A673 (cell line): ENCODE measurements around the gene PAX5. TPM values are rescaled to one million over a fixed set of nuclear protein-coding genes. Genes with fewer than 3 reads are reported as not detected.

Experiments
- BruUV-seq: library from RNA; stranded (reverse); fragments of 400-500 nt; replicated peaks from 2 replicates; lab custom pipeline; 2021; lab: Mats Ljungman, UMichigan
- CTCF ChIA-PET: fragments of 300-600 bp; sonication (Branson Sonifier 250); formaldehyde crosslinking; loops from one replicate; lab custom pipeline; 2022; ENCODE audit warnings: antibody characterized with exemption; lab: Charles Lee
- POLR2A ChIA-PET: fragments of 300-600 bp; sonication (Branson Sonifier 250); formaldehyde crosslinking; loops from one replicate; lab custom pipeline; 2022; ENCODE audit warnings: antibody characterized with exemption; ENCODE audit not compliant: low non-redundant PET; lab: Charles Lee
- DNase-seq: peaks from one replicate; pipeline ENCODE4 v3.0.0-alpha.2; 2015; ENCODE audit warnings: low spot score
- H3K27ac ChIP-seq: fragments of 200-600 bp; sonication (generic); 2 replicates; pipeline ENCODE4 v1.5.1; 2016; ENCODE audit warnings: mixed run types, low read depth, mild to moderate bottlenecking, mixed read lengths, antibody characterized with exemption, low read length; ENCODE audit not compliant: poor library complexity, severe bottlenecking
- H3K27me3 ChIP-seq: fragments of 200-600 bp; sonication (generic); replicated peaks from 2 replicates; pipeline ENCODE4 v1.6.1; 2017; ENCODE audit warnings: mixed run types, low read depth, mild to moderate bottlenecking, mixed read lengths, antibody characterized with exemption, low read length; ENCODE audit not compliant: insufficient read depth, poor library complexity
- H3K36me3 ChIP-seq: fragments of 200-600 bp; sonication (generic); 2 replicates; pipeline ENCODE4 v1.6.1; 2016; ENCODE audit warnings: mixed run types, mild to moderate bottlenecking, mixed read lengths, antibody characterized with exemption, low read length; ENCODE audit not compliant: insufficient read depth, poor library complexity, severe bottlenecking
- H3K4me1 ChIP-seq: fragments of 200-600 bp; sonication (generic); 2 replicates; pipeline ENCODE4 v1.6.1; 2017; ENCODE audit warnings: mixed run types, mild to moderate bottlenecking, mixed read lengths, antibody characterized with exemption, low read length; ENCODE audit not compliant: insufficient read depth, poor library complexity, severe bottlenecking
- H3K4me3 ChIP-seq: fragments of 200-600 bp; sonication (generic); 2 replicates; pipeline ENCODE4 v1.5.1; 2016; ENCODE audit warnings: low read depth, mixed run types, mild to moderate bottlenecking, mixed read lengths, low read length; ENCODE audit not compliant: poor library complexity, severe bottlenecking
- H3K9me3 ChIP-seq: fragments of 200-600 bp; sonication (generic); 2 replicates; pipeline ENCODE4 v1.6.1; 2016; ENCODE audit warnings: mixed run types, low read depth, mild to moderate bottlenecking, mixed read lengths, antibody characterized with exemption, low read length; ENCODE audit not compliant: poor library complexity, severe bottlenecking
- EZH2 ChIP-seq: fragments of 200-600 bp; sonication (generic); IDR thresholded peaks from 2 replicates; pipeline ENCODE4 v1.6.1; 2017; ENCODE audit warnings: borderline replicate concordance, low read depth, mild to moderate bottlenecking, mixed read lengths, antibody characterized with exemption, low read length; ENCODE audit not compliant: poor library complexity, severe bottlenecking
- intact Hi-C: fragments of 100-400 bp; cut with micrococcal nuclease; formaldehyde crosslinking; loops from one replicate; pipeline ENCODE4 v1.10.0; 2022; ENCODE audit not compliant: unreplicated experiment
- total RNA-seq: library from RNA; stranded (reverse); gene quantifications from 2 replicates; pipeline ENCODE4 v1.2.3, GENCODE V29; 2021
- TF ChIP-seq, protein P1 (sequence below): fragments of 300-800, 200-600 bp; sonication (generic); conservative IDR thresholded peaks from 2 replicates; pipeline ENCODE4 v1.5.1; 2017; ENCODE audit warnings: low read depth, mild to moderate bottlenecking, antibody characterized with exemption, low read length, moderate library complexity, mixed read lengths

PAX5 gene
- total RNA-seq, 1 experiment from 2014 or later = 5.5 TPM

DNA sequence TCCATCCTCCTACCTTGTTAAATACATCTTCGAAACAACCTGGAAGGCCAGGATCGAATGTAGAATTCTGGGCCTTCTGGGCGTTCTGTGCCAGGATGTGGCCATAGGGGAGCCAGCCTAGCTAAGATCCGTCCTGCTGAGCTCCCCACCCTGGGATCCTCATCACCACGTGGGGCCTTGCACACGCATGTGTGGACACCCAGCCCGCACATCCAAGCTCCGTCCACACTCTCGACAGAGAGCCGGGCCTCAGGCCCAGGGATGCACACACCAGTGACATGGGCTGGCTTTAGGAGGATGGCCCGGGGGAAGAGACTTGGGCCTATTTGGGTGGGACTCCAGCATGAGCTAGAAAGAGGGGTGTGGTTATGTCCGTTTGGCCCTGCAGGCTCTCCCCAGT is 154.0 kb downstream of the PAX5 start:
- BruUV-seq = no TSS peak
- Histone ChIP-seq H3K4me1 (no peaks in the 10 kb centered on the region), H3K36me3 (no peaks in the 10 kb centered on the region), H3K27me3 (no peaks in the 10 kb centered on the region), H3K9me3 (no peaks in the 10 kb centered on the region), H3K4me3 (no peak overlapping the region), H3K27ac (no peak overlapping the region)
- intact Hi-C loops = no loop called here
- ChIA-PET POLR2A (no interaction called here), CTCF (no interaction called here)
- TF ChIP-seq, protein P1, sequence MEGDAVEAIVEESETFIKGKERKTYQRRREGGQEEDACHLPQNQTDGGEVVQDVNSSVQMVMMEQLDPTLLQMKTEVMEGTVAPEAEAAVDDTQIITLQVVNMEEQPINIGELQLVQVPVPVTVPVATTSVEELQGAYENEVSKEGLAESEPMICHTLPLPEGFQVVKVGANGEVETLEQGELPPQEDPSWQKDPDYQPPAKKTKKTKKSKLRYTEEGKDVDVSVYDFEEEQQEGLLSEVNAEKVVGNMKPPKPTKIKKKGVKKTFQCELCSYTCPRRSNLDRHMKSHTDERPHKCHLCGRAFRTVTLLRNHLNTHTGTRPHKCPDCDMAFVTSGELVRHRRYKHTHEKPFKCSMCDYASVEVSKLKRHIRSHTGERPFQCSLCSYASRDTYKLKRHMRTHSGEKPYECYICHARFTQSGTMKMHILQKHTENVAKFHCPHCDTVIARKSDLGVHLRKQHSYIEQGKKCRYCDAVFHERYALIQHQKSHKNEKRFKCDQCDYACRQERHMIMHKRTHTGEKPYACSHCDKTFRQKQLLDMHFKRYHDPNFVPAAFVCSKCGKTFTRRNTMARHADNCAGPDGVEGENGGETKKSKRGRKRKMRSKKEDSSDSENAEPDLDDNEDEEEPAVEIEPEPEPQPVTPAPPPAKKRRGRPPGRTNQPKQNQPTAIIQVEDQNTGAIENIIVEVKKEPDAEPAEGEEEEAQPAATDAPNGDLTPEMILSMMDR = no peak
- TF ChIP-seq EZH2 = no peak
- DNase-seq = no peak

DNA sequence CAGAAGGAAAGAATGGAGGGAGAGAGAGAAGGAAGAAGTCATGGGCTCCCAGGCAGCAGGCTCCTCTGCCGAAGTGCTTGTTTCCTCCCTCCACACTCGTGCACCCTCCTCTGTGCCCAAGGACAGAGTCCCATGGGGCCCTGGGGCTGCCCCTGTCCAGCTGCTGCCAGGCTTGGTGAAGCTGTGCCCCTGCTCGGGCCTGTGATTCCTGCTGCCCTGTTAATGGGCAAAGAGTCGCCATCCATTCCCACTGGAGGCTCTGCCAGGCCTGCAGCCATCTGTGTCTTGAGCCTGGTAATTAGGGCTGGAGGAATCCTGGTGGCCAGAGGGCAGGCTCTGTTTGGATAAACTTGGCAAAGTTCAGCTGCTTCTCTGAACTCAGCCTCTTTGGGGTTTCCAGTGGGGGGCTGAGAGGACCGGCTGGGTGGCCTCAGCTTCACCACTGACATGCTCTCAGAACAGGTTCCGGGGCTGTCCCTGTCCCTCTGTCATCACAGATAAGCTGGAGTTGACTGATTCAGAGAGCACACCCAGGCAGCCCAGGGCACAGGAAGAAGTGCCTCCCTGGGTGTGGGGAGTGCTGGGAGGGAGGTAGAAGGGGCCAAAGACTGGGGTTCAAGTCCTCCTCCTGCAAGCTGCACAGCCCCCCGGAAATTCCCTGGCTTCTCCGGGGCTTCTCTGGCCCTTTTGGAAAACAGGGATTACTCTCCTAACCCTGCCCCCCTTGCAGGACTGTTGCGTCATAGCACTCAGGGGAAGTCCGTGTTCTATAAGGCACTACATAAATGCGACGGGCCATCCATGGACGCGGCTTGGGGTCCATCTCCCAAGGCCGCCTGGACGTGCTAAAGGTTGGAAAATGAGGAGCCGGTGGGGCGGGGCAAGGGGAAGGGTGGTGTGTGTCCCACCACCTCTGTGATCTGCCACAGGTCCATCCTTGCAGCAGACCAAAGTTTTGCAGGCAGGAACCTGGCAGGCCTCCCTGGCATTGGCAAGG is 154.8 kb downstream of the PAX5 start:
- H3K36me3 ChIP-seq = no peaks in the 10 kb centered on the region
- H3K4me3 ChIP-seq = no peak overlapping the region
- H3K9me3 ChIP-seq = no peaks in the 10 kb centered on the region
- POLR2A ChIA-PET = no interaction called here
- CTCF ChIA-PET = no interaction called here
- intact Hi-C loops = loop anchor here (10.0 kb wide), 1 partner anchor 506 kb away; no protein-coding TSS in a partner anchor
- DNase-seq = no peak
- H3K4me1 ChIP-seq = no peaks in the 10 kb centered on the region
- TF ChIP-seq, protein P1 = no peak
- TF ChIP-seq EZH2 = no peak
- BruUV-seq = no TSS peak
- no peaks in the 10 kb centered on the region for H3K27me3 ChIP-seq
- H3K27ac ChIP-seq = no peak overlapping the region

DNA sequence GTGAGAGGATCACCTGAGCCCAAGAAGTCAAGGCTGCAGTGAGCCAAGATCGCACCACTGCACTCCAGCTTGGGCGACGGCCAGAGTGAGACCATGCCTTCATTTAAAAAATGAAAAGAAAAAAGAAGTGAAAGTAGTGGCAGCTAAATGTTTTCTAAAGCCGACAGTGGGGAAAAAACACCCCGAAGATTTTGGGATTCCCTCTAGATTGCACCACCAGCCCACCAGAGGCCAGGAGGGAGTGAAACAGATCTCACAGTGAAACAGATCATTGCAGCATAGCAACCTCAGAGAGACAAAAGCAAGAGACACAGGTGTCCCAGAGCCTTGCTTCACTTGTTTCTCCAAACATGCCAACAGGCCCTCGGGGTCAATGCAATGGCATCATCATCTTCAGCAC is 156.8 kb downstream of the PAX5 start:
- Histone ChIP-seq H3K4me1 (no peaks in the 10 kb centered on the region), H3K36me3 (no peaks in the 10 kb centered on the region), H3K27ac (no peak overlapping the region), H3K27me3 (no peaks in the 10 kb centered on the region), H3K4me3 (no peak overlapping the region), H3K9me3 (no peaks in the 10 kb centered on the region)
- BruUV-seq = no TSS peak
- ChIA-PET POLR2A (no interaction called here), CTCF (no interaction called here)
- no peak for DNase-seq
- no peak for TF ChIP-seq EZH2
- TF ChIP-seq, protein P1 = no peak
- intact Hi-C loops = loop anchor here (10.0 kb wide), 1 partner anchor 508 kb away; no protein-coding TSS in a partner anchor
